WTC11 (cell line): ENCODE results near the gene GNA12. TPM values are rescaled to one million over a fixed set of nuclear protein-coding genes. Genes with fewer than 3 reads are reported as not detected.

ENCODE experiments used
- CREM ChIP-seq: sonication (generic); formaldehyde crosslinking; IDR thresholded peaks from 2 replicates; pipeline ENCODE4 v1.8.1; 2022; ENCODE audit warnings: mild to moderate bottlenecking, missing genetic modification reagents, moderate library complexity
- ELF4 ChIP-seq: sonication (generic); formaldehyde crosslinking; IDR thresholded peaks from 2 replicates; pipeline ENCODE4 v1.8.1; 2022; ENCODE audit warnings: low read depth, mild to moderate bottlenecking, moderate library complexity, missing genetic modification reagents
- FOXP1 ChIP-seq: sonication (generic); formaldehyde crosslinking; IDR thresholded peaks from 2 replicates; pipeline ENCODE4 v1.8.0; 2022; ENCODE audit warnings: missing genetic modification reagents, mild to moderate bottlenecking, moderate library complexity, borderline replicate concordance
- GRHL2 ChIP-seq: fragments of 250-450 bp; sonication (Bioruptor Pico); IDR thresholded peaks from 2 replicates; pipeline ENCODE4 v1.8.0; 2022; ENCODE audit warnings: mild to moderate bottlenecking, moderate library complexity; ENCODE audit not compliant: insufficient replicate concordance, severe bottlenecking
- GTF2I ChIP-seq: fragments of 250-450 bp; sonication (Bioruptor Pico); conservative IDR thresholded peaks from 2 replicates; pipeline ENCODE4 v1.4.0; 2021; ENCODE audit warnings: mild to moderate bottlenecking
- HMGA2 ChIP-seq: fragments of 250-450 bp; sonication (Bioruptor Pico); IDR thresholded peaks from 2 replicates; pipeline ENCODE4 v1.4.0; 2021; ENCODE audit warnings: mild to moderate bottlenecking, moderate library complexity
- JAZF1 ChIP-seq: fragments of 250-450 bp; sonication (Bioruptor Pico); IDR thresholded peaks from 2 replicates; pipeline ENCODE4 v1.9.0; 2021; ENCODE audit warnings: moderate library complexity, mild to moderate bottlenecking, inconsistent platforms
- JUN ChIP-seq: sonication (generic); formaldehyde crosslinking; IDR thresholded peaks from 2 replicates; pipeline ENCODE4 v1.8.0; 2023; ENCODE audit warnings: mild to moderate bottlenecking, missing genetic modification reagents
- KAT7 ChIP-seq: sonication (generic); formaldehyde crosslinking; IDR thresholded peaks from 2 replicates; pipeline ENCODE4 v1.8.1; 2023; ENCODE audit warnings: missing genetic modification reagents, mild to moderate bottlenecking, borderline replicate concordance
- NFATC4 ChIP-seq: fragments of 250-450 bp; sonication (Bioruptor Pico); IDR thresholded peaks from 2 replicates; pipeline ENCODE4 v1.9.0; 2021; ENCODE audit warnings: mild to moderate bottlenecking
- RORB ChIP-seq: fragments of 250-450 bp; sonication (Bioruptor Pico); IDR thresholded peaks from 2 replicates; pipeline ENCODE4 v1.9.0; 2021; ENCODE audit warnings: mild to moderate bottlenecking
- SMAD3 ChIP-seq: sonication (generic); formaldehyde crosslinking; IDR thresholded peaks from 2 replicates; pipeline ENCODE4 v1.8.0; 2022; ENCODE audit warnings: missing genetic modification reagents, mild to moderate bottlenecking, borderline replicate concordance
- SMAD4 ChIP-seq: sonication (generic); formaldehyde crosslinking; IDR thresholded peaks from 2 replicates; pipeline ENCODE4 v1.8.0; 2022; ENCODE audit warnings: mild to moderate bottlenecking, missing genetic modification reagents
- SOX15 ChIP-seq: fragments of 250-450 bp; sonication (Bioruptor Pico); IDR thresholded peaks from 2 replicates; pipeline ENCODE4 v1.9.0; 2021; ENCODE audit warnings: mild to moderate bottlenecking
- TCF7 ChIP-seq: sonication (generic); formaldehyde crosslinking; IDR thresholded peaks from 2 replicates; pipeline ENCODE4 v1.8.0; 2022; ENCODE audit warnings: mild to moderate bottlenecking, low read depth, missing genetic modification reagents, moderate library complexity
- TEAD1 ChIP-seq: sonication (generic); formaldehyde crosslinking; IDR thresholded peaks from 2 replicates; pipeline ENCODE4 v1.8.0; 2022; ENCODE audit warnings: mild to moderate bottlenecking, missing genetic modification reagents
- TP53 ChIP-seq: sonication (generic); formaldehyde crosslinking; IDR thresholded peaks from 2 replicates; pipeline ENCODE4 v1.8.1; 2023; ENCODE audit warnings: mild to moderate bottlenecking, missing genetic modification reagents
- total RNA-seq: library from RNA; stranded (reverse); gene quantifications from 3 replicates; pipeline ENCODE4 v1.2.3, GENCODE V29; 2021
- TF ChIP-seq, protein P1 (sequence below): sonication (generic); formaldehyde crosslinking; IDR thresholded peaks from 2 replicates; pipeline ENCODE4 v1.8.0; 2022; ENCODE audit warnings: mild to moderate bottlenecking, missing genetic modification reagents
- TF ChIP-seq, protein P2 (sequence below): fragments of 250-450 bp; sonication (Bioruptor Pico); IDR thresholded peaks from 2 replicates; pipeline ENCODE4 v1.9.0; 2021; ENCODE audit warnings: mild to moderate bottlenecking
- TF ChIP-seq, protein P3 (sequence below): sonication (generic); formaldehyde crosslinking; IDR thresholded peaks from 2 replicates; pipeline ENCODE4 v1.8.1; 2022; ENCODE audit warnings: low read depth, missing genetic modification reagents, borderline replicate concordance
- TF ChIP-seq, protein P4 (sequence below): sonication (generic); formaldehyde crosslinking; IDR thresholded peaks from 2 replicates; pipeline ENCODE4 v1.8.1; 2023; ENCODE audit warnings: mild to moderate bottlenecking, missing genetic modification reagents, moderate library complexity
- TF ChIP-seq, protein P5 (sequence below): sonication (generic); formaldehyde crosslinking; IDR thresholded peaks from 2 replicates; pipeline ENCODE4 v1.8.1; 2022; ENCODE audit warnings: mild to moderate bottlenecking, moderate library complexity, missing genetic modification reagents
- TF ChIP-seq, protein P6 (sequence below): sonication (generic); formaldehyde crosslinking; IDR thresholded peaks from 2 replicates; pipeline ENCODE4 v1.8.0; 2023; ENCODE audit warnings: mild to moderate bottlenecking, missing genetic modification reagents
- TF ChIP-seq, protein P7 (sequence below): sonication (generic); formaldehyde crosslinking; IDR thresholded peaks from 2 replicates; pipeline ENCODE4 v1.8.1; 2022; ENCODE audit warnings: missing genetic modification reagents, borderline replicate concordance
- TF ChIP-seq, protein P8 (sequence below): sonication (generic); formaldehyde crosslinking; IDR thresholded peaks from 2 replicates; pipeline ENCODE4 v1.8.1; 2023; ENCODE audit warnings: mild to moderate bottlenecking, missing genetic modification reagents
- TF ChIP-seq, protein P9 (sequence below): sonication (generic); formaldehyde crosslinking; IDR thresholded peaks from 2 replicates; pipeline ENCODE4 v1.8.0; 2022; ENCODE audit warnings: mild to moderate bottlenecking, missing genetic modification reagents

Gene GNA12
- total RNA-seq, 1 experiment from 2014 or later = 99.6 TPM

DNA sequence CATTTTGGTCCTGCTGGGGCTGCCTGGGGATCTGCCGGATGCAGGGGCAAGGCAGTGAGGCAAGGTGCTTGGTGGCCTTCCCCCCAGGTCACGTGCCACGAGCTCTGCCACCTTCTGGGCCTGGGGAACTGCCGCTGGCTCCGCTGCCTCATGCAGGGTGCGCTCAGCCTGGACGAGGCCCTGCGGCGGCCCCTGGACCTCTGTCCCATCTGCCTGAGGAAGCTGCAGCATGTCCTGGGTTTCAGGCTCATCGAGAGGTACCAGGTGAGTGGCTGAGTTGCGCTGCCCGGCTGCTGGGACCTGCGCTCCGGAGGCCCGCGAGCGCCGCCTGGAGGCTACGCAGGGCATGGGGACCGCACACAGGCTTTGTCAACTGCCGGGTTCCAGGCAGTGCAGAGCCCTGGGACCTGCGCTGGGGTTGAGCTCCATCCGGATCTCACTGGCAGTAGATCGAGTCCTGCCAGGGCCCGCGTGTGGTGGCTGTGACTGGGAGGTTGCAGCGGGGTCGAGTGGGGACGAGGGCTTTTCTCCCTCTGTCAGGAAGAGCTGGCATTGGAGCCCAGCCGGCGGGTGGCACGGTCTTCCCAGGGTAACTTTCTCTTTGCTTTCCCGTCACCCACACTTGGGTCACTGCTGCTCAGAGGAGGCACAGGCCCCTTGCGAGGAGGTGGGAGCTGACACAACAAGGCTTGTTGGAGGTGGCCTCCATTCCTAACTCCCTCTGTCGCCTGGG, 134.4 kb downstream of the GNA12 start (continued):
- TF ChIP-seq, protein P1, sequence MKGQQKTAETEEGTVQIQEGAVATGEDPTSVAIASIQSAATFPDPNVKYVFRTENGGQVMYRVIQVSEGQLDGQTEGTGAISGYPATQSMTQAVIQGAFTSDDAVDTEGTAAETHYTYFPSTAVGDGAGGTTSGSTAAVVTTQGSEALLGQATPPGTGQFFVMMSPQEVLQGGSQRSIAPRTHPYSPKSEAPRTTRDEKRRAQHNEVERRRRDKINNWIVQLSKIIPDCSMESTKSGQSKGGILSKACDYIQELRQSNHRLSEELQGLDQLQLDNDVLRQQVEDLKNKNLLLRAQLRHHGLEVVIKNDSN (CRISPR knock-in tag) = peak; percentile 38; the same call in 1 of the 2 replicates
- TF ChIP-seq, protein P2, sequence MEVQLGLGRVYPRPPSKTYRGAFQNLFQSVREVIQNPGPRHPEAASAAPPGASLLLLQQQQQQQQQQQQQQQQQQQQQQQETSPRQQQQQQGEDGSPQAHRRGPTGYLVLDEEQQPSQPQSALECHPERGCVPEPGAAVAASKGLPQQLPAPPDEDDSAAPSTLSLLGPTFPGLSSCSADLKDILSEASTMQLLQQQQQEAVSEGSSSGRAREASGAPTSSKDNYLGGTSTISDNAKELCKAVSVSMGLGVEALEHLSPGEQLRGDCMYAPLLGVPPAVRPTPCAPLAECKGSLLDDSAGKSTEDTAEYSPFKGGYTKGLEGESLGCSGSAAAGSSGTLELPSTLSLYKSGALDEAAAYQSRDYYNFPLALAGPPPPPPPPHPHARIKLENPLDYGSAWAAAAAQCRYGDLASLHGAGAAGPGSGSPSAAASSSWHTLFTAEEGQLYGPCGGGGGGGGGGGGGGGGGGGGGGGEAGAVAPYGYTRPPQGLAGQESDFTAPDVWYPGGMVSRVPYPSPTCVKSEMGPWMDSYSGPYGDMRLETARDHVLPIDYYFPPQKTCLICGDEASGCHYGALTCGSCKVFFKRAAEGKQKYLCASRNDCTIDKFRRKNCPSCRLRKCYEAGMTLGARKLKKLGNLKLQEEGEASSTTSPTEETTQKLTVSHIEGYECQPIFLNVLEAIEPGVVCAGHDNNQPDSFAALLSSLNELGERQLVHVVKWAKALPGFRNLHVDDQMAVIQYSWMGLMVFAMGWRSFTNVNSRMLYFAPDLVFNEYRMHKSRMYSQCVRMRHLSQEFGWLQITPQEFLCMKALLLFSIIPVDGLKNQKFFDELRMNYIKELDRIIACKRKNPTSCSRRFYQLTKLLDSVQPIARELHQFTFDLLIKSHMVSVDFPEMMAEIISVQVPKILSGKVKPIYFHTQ (CRISPR knock-in tag) = no peak
- TF ChIP-seq GTF2I (CRISPR knock-in tag) (no peak), HMGA2 (CRISPR knock-in tag) (no peak), TP53 (CRISPR knock-in tag) (no peak), SMAD4 (CRISPR knock-in tag) (no peak), JUN (CRISPR knock-in tag) (no peak), JAZF1 (CRISPR knock-in tag) (no peak), RORB (CRISPR knock-in tag) (no peak), KAT7 (CRISPR knock-in tag) (no peak), FOXP1 (CRISPR knock-in tag) (no peak), TCF7 (no peak), NFATC4 (CRISPR knock-in tag) (no peak), CREM (no peak), ELF4 (CRISPR knock-in tag) (no peak), SOX15 (CRISPR knock-in tag) (no peak), GRHL2 (no peak), SMAD3 (CRISPR knock-in tag) (no peak), TEAD1 (CRISPR knock-in tag) (no peak)
- TF ChIP-seq, protein P3, sequence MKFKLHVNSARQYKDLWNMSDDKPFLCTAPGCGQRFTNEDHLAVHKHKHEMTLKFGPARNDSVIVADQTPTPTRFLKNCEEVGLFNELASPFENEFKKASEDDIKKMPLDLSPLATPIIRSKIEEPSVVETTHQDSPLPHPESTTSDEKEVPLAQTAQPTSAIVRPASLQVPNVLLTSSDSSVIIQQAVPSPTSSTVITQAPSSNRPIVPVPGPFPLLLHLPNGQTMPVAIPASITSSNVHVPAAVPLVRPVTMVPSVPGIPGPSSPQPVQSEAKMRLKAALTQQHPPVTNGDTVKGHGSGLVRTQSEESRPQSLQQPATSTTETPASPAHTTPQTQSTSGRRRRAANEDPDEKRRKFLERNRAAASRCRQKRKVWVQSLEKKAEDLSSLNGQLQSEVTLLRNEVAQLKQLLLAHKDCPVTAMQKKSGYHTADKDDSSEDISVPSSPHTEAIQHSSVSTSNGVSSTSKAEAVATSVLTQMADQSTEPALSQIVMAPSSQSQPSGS (CRISPR knock-in tag) = no peak
- TF ChIP-seq, protein P4, sequence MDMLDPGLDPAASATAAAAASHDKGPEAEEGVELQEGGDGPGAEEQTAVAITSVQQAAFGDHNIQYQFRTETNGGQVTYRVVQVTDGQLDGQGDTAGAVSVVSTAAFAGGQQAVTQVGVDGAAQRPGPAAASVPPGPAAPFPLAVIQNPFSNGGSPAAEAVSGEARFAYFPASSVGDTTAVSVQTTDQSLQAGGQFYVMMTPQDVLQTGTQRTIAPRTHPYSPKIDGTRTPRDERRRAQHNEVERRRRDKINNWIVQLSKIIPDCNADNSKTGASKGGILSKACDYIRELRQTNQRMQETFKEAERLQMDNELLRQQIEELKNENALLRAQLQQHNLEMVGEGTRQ (CRISPR knock-in tag) = peak; percentile 62
- TF ChIP-seq, protein P5, sequence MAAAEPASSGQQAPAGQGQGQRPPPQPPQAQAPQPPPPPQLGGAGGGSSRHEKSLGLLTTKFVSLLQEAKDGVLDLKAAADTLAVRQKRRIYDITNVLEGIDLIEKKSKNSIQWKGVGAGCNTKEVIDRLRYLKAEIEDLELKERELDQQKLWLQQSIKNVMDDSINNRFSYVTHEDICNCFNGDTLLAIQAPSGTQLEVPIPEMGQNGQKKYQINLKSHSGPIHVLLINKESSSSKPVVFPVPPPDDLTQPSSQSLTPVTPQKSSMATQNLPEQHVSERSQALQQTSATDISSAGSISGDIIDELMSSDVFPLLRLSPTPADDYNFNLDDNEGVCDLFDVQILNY (CRISPR knock-in tag) = peak; percentile 23; the same call in 1 of the 2 replicates
- TF ChIP-seq, protein P6, sequence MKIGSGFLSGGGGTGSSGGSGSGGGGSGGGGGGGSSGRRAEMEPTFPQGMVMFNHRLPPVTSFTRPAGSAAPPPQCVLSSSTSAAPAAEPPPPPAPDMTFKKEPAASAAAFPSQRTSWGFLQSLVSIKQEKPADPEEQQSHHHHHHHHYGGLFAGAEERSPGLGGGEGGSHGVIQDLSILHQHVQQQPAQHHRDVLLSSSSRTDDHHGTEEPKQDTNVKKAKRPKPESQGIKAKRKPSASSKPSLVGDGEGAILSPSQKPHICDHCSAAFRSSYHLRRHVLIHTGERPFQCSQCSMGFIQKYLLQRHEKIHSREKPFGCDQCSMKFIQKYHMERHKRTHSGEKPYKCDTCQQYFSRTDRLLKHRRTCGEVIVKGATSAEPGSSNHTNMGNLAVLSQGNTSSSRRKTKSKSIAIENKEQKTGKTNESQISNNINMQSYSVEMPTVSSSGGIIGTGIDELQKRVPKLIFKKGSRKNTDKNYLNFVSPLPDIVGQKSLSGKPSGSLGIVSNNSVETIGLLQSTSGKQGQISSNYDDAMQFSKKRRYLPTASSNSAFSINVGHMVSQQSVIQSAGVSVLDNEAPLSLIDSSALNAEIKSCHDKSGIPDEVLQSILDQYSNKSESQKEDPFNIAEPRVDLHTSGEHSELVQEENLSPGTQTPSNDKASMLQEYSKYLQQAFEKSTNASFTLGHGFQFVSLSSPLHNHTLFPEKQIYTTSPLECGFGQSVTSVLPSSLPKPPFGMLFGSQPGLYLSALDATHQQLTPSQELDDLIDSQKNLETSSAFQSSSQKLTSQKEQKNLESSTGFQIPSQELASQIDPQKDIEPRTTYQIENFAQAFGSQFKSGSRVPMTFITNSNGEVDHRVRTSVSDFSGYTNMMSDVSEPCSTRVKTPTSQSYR (CRISPR knock-in tag) = no peak
- TF ChIP-seq, protein P7, sequence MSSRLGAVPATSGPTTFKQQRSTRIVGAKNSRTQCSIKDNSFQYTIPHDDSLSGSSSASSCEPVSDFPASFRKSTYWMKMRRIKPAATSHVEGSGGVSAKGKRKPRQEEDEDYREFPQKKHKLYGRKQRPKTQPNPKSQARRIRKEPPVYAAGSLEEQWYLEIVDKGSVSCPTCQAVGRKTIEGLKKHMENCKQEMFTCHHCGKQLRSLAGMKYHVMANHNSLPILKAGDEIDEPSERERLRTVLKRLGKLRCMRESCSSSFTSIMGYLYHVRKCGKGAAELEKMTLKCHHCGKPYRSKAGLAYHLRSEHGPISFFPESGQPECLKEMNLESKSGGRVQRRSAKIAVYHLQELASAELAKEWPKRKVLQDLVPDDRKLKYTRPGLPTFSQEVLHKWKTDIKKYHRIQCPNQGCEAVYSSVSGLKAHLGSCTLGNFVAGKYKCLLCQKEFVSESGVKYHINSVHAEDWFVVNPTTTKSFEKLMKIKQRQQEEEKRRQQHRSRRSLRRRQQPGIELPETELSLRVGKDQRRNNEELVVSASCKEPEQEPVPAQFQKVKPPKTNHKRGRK (CRISPR knock-in tag) = no peak
- TF ChIP-seq, protein P8, sequence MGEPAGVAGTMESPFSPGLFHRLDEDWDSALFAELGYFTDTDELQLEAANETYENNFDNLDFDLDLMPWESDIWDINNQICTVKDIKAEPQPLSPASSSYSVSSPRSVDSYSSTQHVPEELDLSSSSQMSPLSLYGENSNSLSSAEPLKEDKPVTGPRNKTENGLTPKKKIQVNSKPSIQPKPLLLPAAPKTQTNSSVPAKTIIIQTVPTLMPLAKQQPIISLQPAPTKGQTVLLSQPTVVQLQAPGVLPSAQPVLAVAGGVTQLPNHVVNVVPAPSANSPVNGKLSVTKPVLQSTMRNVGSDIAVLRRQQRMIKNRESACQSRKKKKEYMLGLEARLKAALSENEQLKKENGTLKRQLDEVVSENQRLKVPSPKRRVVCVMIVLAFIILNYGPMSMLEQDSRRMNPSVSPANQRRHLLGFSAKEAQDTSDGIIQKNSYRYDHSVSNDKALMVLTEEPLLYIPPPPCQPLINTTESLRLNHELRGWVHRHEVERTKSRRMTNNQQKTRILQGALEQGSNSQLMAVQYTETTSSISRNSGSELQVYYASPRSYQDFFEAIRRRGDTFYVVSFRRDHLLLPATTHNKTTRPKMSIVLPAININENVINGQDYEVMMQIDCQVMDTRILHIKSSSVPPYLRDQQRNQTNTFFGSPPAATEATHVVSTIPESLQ (CRISPR knock-in tag) = no peak
- TF ChIP-seq, protein P9, sequence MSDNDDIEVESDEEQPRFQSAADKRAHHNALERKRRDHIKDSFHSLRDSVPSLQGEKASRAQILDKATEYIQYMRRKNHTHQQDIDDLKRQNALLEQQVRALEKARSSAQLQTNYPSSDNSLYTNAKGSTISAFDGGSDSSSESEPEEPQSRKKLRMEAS (CRISPR knock-in tag) = peak; percentile 71; the same call in 1 of the 2 replicates
